Cardiac muscle cell (in vitro differentiated cells and primary cell): ENCODE data around the gene ERGIC1. TPM values are rescaled to one million over a fixed set of nuclear protein-coding genes. Genes with fewer than 3 reads are reported as not detected.

ENCODE experiments used
- DNase-seq, 2 donors: peaks; one replicate each; pipeline versions ENCODE4 v3.0.0 to v3.0.0-alpha.2; 2010 to 2017; ENCODE audit warnings: low read depth in 1 of 2, low spot score in 1 of 2
- H3K27ac ChIP-seq: fragments of 200-600 bp; sonication (generic); 2 replicates; pipeline ENCODE4 v1.5.1; 2016
- H3K27me3 ChIP-seq: fragments of 200-600 bp; sonication (generic); 2 replicates; pipeline ENCODE4 v1.6.0; 2016; ENCODE audit warnings: control low read depth
- H3K36me3 ChIP-seq: fragments of 200-600 bp; sonication (generic); 2 replicates; pipeline ENCODE4 v1.5.1; 2016; ENCODE audit warnings: control low read depth
- H3K4me1 ChIP-seq: fragments of 200-600 bp; sonication (generic); 2 replicates; pipeline ENCODE4 v1.8.1; 2017; ENCODE audit warnings: low read depth, mild to moderate bottlenecking, mixed run types
- H3K4me3 ChIP-seq: fragments of 200-600 bp; sonication (generic); 2 replicates; pipeline ENCODE4 v1.5.1; 2016; ENCODE audit warnings: mild to moderate bottlenecking
- H3K9me3 ChIP-seq: fragments of 200-600 bp; sonication (generic); 2 replicates; pipeline ENCODE4 v1.5.1; 2017; ENCODE audit warnings: low read depth, mild to moderate bottlenecking, control low read depth
- CTCF ChIP-seq: IDR thresholded peaks from 2 replicates; pipeline ENCODE4 v1.5.1; 2012; ENCODE audit warnings: low read depth, mild to moderate bottlenecking, low read length
- polyA plus RNA-seq: library from polyadenylated mRNA; unstranded; fragments of >200 nt; fragmentation: Nextera tagmentation; extraction: Ambion mirVana; gene quantifications from 2 replicates; pipeline ENCODE4 v1.2.1, GENCODE V29; 2016
- total RNA-seq: library from RNA; depleted of rRNA; stranded (reverse); fragments of >200 nt; gene quantifications from 2 replicates; pipeline ENCODE4 v1.2.3, GENCODE V29; 2016

ERGIC1 gene
- total and polyA plus RNA-seq, 2 experiments from 2014 or later, result 15.4 to 77.3 TPM

- H3K27ac ChIP-seq, result no peak overlapping the region
- no peak for DNase-seq
- H3K36me3 ChIP-seq, result no peaks in the 10 kb centered on the region
- H3K27me3 ChIP-seq, result no peaks in the 10 kb centered on the region
- TF ChIP-seq CTCF, result no peak
- no peak overlapping the region for H3K4me3 ChIP-seq
- H3K4me1 ChIP-seq, result peaks cover 28% of the 10 kb centered on the region
- H3K9me3 ChIP-seq, result no peaks in the 10 kb centered on the region
Observed at GRCh38 chr5:172867761-172868435, 33.8 kb downstream of the ERGIC1 start.

GRCh38 chr5:172868436-172868923 is 34.4 kb downstream of the ERGIC1 start:
- Histone ChIP-seq H3K4me3 (no peak overlapping the region), H3K9me3 (no peaks in the 10 kb centered on the region), H3K27ac (no peak overlapping the region), H3K36me3 (no peaks in the 10 kb centered on the region), H3K27me3 (no peaks in the 10 kb centered on the region), H3K4me1 (peaks cover 34% of the 10 kb centered on the region)
- TF ChIP-seq CTCF, result no peak
- DNase-seq, result no peak

- Histone ChIP-seq H3K27me3 (no peaks in the 10 kb centered on the region), H3K4me1 (peaks cover 36% of the 10 kb centered on the region), H3K36me3 (no peaks in the 10 kb centered on the region), H3K27ac (no peak overlapping the region), H3K4me3 (no peak overlapping the region), H3K9me3 (no peaks in the 10 kb centered on the region)
- TF ChIP-seq CTCF, result peak; percentile 56
- peak in 1 of 2 donors; percentile 90 for DNase-seq
Observed at GRCh38 chr5:172868924-172869591, 35.0 kb downstream of the ERGIC1 start.

GRCh38 chr5:172869691-172870090 is 35.6 kb downstream of the ERGIC1 start:
- H3K4me1 ChIP-seq, result peaks cover 36% of the 10 kb centered on the region
- TF ChIP-seq CTCF, result no peak
- H3K27ac ChIP-seq, result peak overlapping the region; percentile 92
- no peaks in the 10 kb centered on the region for H3K27me3 ChIP-seq
- H3K4me3 ChIP-seq, result no peak overlapping the region
- no peak for DNase-seq
- H3K9me3 ChIP-seq, result no peaks in the 10 kb centered on the region
- no peaks in the 10 kb centered on the region for H3K36me3 ChIP-seq

- DNase-seq, result peak in 1 of 2 donors; percentile 86
- Histone ChIP-seq H3K4me1 (peaks cover 40% of the 10 kb centered on the region), H3K4me3 (no peak overlapping the region), H3K36me3 (no peaks in the 10 kb centered on the region), H3K9me3 (no peaks in the 10 kb centered on the region), H3K27ac (peak overlapping the region; percentile 92), H3K27me3 (no peaks in the 10 kb centered on the region)
- TF ChIP-seq CTCF, result no peak
Observed at GRCh38 chr5:172870291-172870714, 36.3 kb downstream of the ERGIC1 start.
